Measurements from ENCODE around the gene FBXL7. TPM values are rescaled to one million over a fixed set of nuclear protein-coding genes. Genes with fewer than 3 reads are reported as not detected.

FBXL7 gene
- total RNA-seq, 4 donors from 2014 or later, result 5.7 to 47.4 (median 6.3) TPM

- Histone ChIP-seq H3K27me3 (no peaks in the 10 kb centered on the region), H3K9me3 (no peaks in the 10 kb centered on the region), H3K27ac (no peak overlapping the region), H3K4me3 (no peak overlapping the region), H3K36me3 (no peaks in the 10 kb centered on the region), H3K4me1 (no peaks in the 10 kb centered on the region)
- no peak for DNase-seq
- in situ Hi-C loops (cut with MboI; ENCODE audit: low pct_ligation_motif_present in 1 of 4, low pct_unique_long_range_greater_than_20kb in 1 of 4, low sequenced_read_pairs in 3 of 4), result no loop called here
- intact Hi-C loops (cut with DNase I; ENCODE audit: low total_unique reads), result no loop called here
- WGBS, 2 donors (ENCODE audit: low coverage in 1 of 2), result 62% methylated on average over 4 of the region's 4 CpGs
- TF ChIP-seq EP300 (IDR thresholded peaks at IDR 0.05; ENCODE audit: low read depth) (no peak), CTCF (IDR thresholded peaks at IDR 0.05) (no peak), POLR2AphosphoS5 (IDR thresholded peaks at IDR 0.05) (no peak), POLR2A (IDR thresholded peaks at IDR 0.05) (no peak)
Observed at GRCh38 chr5:15592728-15593127, 92.7 kb downstream of the FBXL7 start.

- WGBS, 2 donors (ENCODE audit: low coverage in 1 of 2), result 61 to 71% methylated on average over 7 of the region's 7 CpGs
- no peak for DNase-seq
- Histone ChIP-seq H3K27ac (no peak overlapping the region), H3K36me3 (no peaks in the 10 kb centered on the region), H3K4me3 (no peak overlapping the region), H3K27me3 (no peaks in the 10 kb centered on the region), H3K9me3 (no peaks in the 10 kb centered on the region), H3K4me1 (no peaks in the 10 kb centered on the region)
- in situ Hi-C loops (cut with MboI; ENCODE audit: low pct_ligation_motif_present in 1 of 4, low pct_unique_long_range_greater_than_20kb in 1 of 4, low sequenced_read_pairs in 3 of 4), result no loop called here
- intact Hi-C loops (cut with DNase I; ENCODE audit: low total_unique reads), result no loop called here
- TF ChIP-seq CTCF (IDR thresholded peaks at IDR 0.05), result no peak
- TF ChIP-seq POLR2A (IDR thresholded peaks at IDR 0.05), result no peak
- no peak for TF ChIP-seq POLR2AphosphoS5 (IDR thresholded peaks at IDR 0.05)
- no peak for TF ChIP-seq EP300 (IDR thresholded peaks at IDR 0.05; ENCODE audit: low read depth)
Observed at GRCh38 chr5:15594977-15595568, 95.1 kb downstream of the FBXL7 start.

- Histone ChIP-seq H3K27me3 (no peaks in the 10 kb centered on the region), H3K27ac (no peak overlapping the region), H3K36me3 (no peaks in the 10 kb centered on the region), H3K4me3 (no peak overlapping the region), H3K9me3 (no peaks in the 10 kb centered on the region), H3K4me1 (no peaks in the 10 kb centered on the region)
- intact Hi-C loops (cut with DNase I; ENCODE audit: low total_unique reads) (no loop called here), in situ Hi-C loops (cut with MboI; ENCODE audit: low pct_ligation_motif_present in 1 of 4, low pct_unique_long_range_greater_than_20kb in 1 of 4, low sequenced_read_pairs in 3 of 4) (no loop called here)
- 57 to 91% methylated on average over 3 of the region's 3 CpGs for WGBS, 2 donors (ENCODE audit: low coverage in 1 of 2)
- TF ChIP-seq CTCF (IDR thresholded peaks at IDR 0.05) (no peak), POLR2A (IDR thresholded peaks at IDR 0.05) (no peak), EP300 (IDR thresholded peaks at IDR 0.05; ENCODE audit: low read depth) (no peak), POLR2AphosphoS5 (IDR thresholded peaks at IDR 0.05) (no peak)
- DNase-seq, result no peak
Observed at GRCh38 chr5:15595929-15596328, 95.9 kb downstream of the FBXL7 start.

- no peak for DNase-seq
- 75 to 100% methylated on average over 1 of the region's 1 CpG for WGBS, 2 donors (ENCODE audit: low coverage in 1 of 2)
- Histone ChIP-seq H3K9me3 (no peaks in the 10 kb centered on the region), H3K27me3 (no peaks in the 10 kb centered on the region), H3K4me3 (no peak overlapping the region), H3K4me1 (no peaks in the 10 kb centered on the region), H3K27ac (no peak overlapping the region), H3K36me3 (no peaks in the 10 kb centered on the region)
- in situ Hi-C loops (cut with MboI; ENCODE audit: low pct_ligation_motif_present in 1 of 4, low pct_unique_long_range_greater_than_20kb in 1 of 4, low sequenced_read_pairs in 3 of 4) (no loop called here), intact Hi-C loops (cut with DNase I; ENCODE audit: low total_unique reads) (no loop called here)
- TF ChIP-seq CTCF (IDR thresholded peaks at IDR 0.05), result no peak
- TF ChIP-seq POLR2A (IDR thresholded peaks at IDR 0.05), result no peak
- TF ChIP-seq EP300 (IDR thresholded peaks at IDR 0.05; ENCODE audit: low read depth), result no peak
- no peak for TF ChIP-seq POLR2AphosphoS5 (IDR thresholded peaks at IDR 0.05)
Observed at GRCh38 chr5:15596936-15597335, 97.0 kb downstream of the FBXL7 start.

Measured in transverse colon (tissue), 4 donors.